GM21423 (cell line): ENCODE results near the gene SULT1E1.

Experiments used
- ATAC-seq: cut with Tn5 transposase; IDR thresholded peaks from one replicate; pipeline ENCODE4 v1.9.1; 2021; ENCODE audit warnings: mild to moderate bottlenecking, moderate library complexity; ENCODE audit not compliant: unreplicated experiment

Gene SULT1E1

GRCh38 chr4:69800599-69800998 lies 59.3 kb downstream of the SULT1E1 start:
- no peak for ATAC-seq

GRCh38 chr4:69799337-69799736 lies 60.6 kb downstream of the SULT1E1 start:
- no peak for ATAC-seq

- no peak for ATAC-seq
These were observed 66.2 kb downstream of the SULT1E1 start for GRCh38 chr4:69793732-69794131.
